ENCODE measurements around the gene PSMC6. TPM values are rescaled to one million over a fixed set of nuclear protein-coding genes. Genes with fewer than 3 reads are reported as not detected.

Gene PSMC6
- total and polyA plus RNA-seq, 2 of the 13 experiments (the other 11 are each of a cell fraction or from before 2014, with no cell fraction given) = 90.0 to 210 TPM

- TF ChIP-seq, protein P1, sequence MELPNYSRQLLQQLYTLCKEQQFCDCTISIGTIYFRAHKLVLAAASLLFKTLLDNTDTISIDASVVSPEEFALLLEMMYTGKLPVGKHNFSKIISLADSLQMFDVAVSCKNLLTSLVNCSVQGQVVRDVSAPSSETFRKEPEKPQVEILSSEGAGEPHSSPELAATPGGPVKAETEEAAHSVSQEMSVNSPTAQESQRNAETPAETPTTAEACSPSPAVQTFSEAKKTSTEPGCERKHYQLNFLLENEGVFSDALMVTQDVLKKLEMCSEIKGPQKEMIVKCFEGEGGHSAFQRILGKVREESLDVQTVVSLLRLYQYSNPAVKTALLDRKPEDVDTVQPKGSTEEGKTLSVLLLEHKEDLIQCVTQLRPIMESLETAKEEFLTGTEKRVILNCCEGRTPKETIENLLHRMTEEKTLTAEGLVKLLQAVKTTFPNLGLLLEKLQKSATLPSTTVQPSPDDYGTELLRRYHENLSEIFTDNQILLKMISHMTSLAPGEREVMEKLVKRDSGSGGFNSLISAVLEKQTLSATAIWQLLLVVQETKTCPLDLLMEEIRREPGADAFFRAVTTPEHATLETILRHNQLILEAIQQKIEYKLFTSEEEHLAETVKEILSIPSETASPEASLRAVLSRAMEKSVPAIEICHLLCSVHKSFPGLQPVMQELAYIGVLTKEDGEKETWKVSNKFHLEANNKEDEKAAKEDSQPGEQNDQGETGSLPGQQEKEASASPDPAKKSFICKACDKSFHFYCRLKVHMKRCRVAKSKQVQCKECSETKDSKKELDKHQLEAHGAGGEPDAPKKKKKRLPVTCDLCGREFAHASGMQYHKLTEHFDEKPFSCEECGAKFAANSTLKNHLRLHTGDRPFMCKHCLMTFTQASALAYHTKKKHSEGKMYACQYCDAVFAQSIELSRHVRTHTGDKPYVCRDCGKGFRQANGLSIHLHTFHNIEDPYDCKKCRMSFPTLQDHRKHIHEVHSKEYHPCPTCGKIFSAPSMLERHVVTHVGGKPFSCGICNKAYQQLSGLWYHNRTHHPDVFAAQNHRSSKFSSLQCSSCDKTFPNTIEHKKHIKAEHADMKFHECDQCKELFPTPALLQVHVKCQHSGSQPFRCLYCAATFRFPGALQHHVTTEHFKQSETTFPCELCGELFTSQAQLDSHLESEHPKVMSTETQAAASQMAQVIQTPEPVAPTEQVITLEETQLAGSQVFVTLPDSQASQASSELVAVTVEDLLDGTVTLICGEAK (IDR thresholded peaks at IDR 0.05) = no peak
- TF ChIP-seq, protein P1 (CRISPR knock-in tag; IDR thresholded peaks at IDR 0.05) = no peak
- TF ChIP-seq, protein P2, sequence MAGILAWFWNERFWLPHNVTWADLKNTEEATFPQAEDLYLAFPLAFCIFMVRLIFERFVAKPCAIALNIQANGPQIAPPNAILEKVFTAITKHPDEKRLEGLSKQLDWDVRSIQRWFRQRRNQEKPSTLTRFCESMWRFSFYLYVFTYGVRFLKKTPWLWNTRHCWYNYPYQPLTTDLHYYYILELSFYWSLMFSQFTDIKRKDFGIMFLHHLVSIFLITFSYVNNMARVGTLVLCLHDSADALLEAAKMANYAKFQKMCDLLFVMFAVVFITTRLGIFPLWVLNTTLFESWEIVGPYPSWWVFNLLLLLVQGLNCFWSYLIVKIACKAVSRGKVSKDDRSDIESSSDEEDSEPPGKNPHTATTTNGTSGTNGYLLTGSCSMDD (CRISPR knock-in tag; IDR thresholded peaks at IDR 0.05) = no peak
- no peak for TF ChIP-seq PHB2 (IDR thresholded peaks at IDR 0.05; ENCODE audit: partially characterized antibody)
- no peak for TF ChIP-seq ZNF569 (CRISPR knock-in tag; IDR thresholded peaks at IDR 0.05; ENCODE audit: borderline replicate concordance)
- no peak for TF ChIP-seq ZNF678 (CRISPR knock-in tag; IDR thresholded peaks at IDR 0.05)
- no peak for TF ChIP-seq ZNF629 (CRISPR knock-in tag; conservative IDR thresholded peaks at IDR 0.05)
- TF ChIP-seq ZBTB3 (CRISPR knock-in tag; IDR thresholded peaks at IDR 0.05; ENCODE audit: borderline replicate concordance, low read depth) = no peak
Observed at GRCh38 chr14:52724360-52724644, 17.3 kb downstream of the PSMC6 start (continued).

Data from HepG2 (cell line).